ENCODE results near the gene JARID2.

Gene JARID2

DNA sequence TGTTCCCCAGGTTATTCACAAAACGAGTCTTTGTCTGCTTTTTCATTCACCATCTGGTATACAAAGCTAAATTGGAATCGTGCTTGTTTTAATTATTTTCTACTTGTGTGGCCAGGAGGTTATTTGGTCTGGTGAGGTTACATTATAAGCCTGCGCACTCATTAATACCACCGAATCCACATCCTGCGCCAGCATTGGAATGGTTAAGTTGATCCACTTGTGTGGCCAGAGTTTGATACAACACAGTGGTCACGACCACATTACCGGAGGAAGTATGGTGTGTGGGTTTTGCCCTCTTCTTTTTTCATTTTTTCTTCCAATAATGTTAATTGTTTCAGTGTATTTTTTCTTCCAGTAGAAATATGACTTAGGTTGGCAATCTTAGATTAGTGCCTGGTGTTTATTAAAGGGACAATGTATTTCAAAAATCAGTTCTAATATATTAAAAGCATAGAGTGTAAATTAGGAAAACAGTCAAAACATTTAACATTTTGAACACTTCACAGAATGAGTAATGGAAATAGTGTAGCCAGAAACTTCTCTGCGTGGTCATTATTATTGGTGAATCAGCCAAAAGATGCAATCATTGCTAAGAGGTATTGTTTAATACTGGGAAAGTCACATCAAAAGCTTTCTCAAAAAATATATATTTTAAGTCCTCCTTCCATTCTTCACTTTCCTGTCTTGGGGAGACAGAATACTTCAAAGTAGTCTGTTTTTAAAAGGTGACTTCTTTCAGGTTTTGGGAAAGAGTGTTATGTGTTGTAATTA is 84.5 kb downstream of the JARID2 start:
- no peak overlapping the region for H3K9ac ChIP-seq (ENCODE audit: low read depth, low read length)
- no peaks in the 10 kb centered on the region for H3K36me3 ChIP-seq (ENCODE audit: insufficient read depth, low read length)
- peaks cover 82% of the 10 kb centered on the region for H3K4me1 ChIP-seq (ENCODE audit: insufficient read depth, low read length)
- H3K9me3 ChIP-seq (ENCODE audit: control insufficient read depth, insufficient read depth, low read length) = no peaks in the 10 kb centered on the region

DNA sequence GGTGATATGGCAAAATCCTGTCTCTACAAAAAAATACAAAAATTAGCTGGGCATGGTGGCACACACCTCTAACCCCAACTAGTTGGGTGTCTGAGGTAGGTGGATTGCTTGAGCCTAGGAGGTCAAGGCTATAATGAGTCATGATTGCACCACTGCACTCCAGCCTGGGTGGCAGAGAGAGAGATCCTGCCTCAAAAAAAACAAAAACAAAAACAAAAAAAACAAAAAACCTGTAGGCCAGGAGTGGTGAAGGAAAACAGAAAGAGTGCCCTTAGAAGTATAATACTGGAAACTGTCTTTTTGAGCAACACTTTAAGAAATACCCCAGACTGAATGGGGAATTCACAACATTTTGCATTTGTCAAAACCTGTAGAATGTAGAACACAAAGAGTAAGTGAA is 85.3 kb downstream of the JARID2 start:
- Histone ChIP-seq H3K36me3 (ENCODE audit: insufficient read depth, low read length) (no peaks in the 10 kb centered on the region), H3K9me3 (ENCODE audit: control insufficient read depth, insufficient read depth, low read length) (no peaks in the 10 kb centered on the region), H3K9ac (ENCODE audit: low read depth, low read length) (no peak overlapping the region), H3K4me1 (ENCODE audit: insufficient read depth, low read length) (peaks cover 81% of the 10 kb centered on the region)

DNA sequence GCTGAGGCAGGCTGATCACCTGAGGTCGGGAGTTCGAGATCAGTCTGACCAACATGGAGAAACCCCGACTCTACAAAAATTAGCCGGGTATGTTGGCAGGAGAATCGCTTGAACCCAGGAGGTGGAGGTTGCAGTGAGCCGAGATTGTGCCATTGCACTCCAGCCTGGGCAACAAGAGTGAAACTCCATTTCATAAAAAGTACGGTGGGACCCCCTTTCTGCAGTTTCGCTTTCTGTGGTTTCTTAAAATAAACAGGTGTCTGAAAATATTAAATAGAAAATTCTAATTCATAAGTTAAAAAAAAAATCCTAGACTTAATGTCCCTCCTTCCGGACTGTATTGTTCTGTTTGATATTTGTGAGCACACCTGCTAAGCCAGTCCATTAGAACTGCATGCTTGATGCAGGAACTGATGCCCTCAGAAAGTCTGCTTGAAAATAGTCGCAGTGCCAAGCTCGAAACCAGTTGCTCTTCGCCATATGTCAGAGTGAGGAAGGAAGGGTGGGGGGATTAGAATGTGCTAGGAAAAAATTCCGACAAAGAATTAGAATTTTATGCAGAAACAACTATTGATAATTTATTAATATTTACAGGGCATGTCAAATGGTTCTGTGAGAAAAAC is 85.9 kb downstream of the JARID2 start:
- no peaks in the 10 kb centered on the region for H3K9me3 ChIP-seq (ENCODE audit: control insufficient read depth, insufficient read depth, low read length)
- H3K36me3 ChIP-seq (ENCODE audit: insufficient read depth, low read length) = no peaks in the 10 kb centered on the region
- H3K9ac ChIP-seq (ENCODE audit: low read depth, low read length) = no peak overlapping the region
- peaks cover 80% of the 10 kb centered on the region for H3K4me1 ChIP-seq (ENCODE audit: insufficient read depth, low read length)

DNA sequence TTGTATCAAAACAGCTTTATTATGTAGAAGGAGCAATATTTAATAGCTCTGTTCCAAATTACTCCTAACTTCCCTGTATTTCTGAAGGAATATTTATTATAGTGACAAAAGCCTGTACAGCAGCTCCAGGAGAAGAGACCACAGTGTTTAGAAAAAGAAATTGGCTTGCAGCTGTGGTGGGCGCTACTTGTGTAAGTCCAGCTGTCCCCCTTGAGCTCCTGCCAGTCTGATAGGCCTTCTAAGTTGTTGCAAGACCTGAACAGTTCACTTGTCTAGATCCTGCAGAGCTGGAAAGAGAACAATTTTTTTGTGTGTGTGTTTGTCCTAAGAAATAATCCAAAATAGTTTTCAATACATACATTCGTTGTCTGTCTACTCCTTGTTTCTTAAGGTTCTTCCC is 86.6 kb downstream of the JARID2 start:
- Histone ChIP-seq H3K9me3 (ENCODE audit: control insufficient read depth, insufficient read depth, low read length) (no peaks in the 10 kb centered on the region), H3K4me1 (ENCODE audit: insufficient read depth, low read length) (peaks cover 80% of the 10 kb centered on the region), H3K9ac (ENCODE audit: low read depth, low read length) (no peak overlapping the region), H3K36me3 (ENCODE audit: insufficient read depth, low read length) (peaks cover 2% of the 10 kb centered on the region; the same call in 1 of the 2 replicates)

DNA sequence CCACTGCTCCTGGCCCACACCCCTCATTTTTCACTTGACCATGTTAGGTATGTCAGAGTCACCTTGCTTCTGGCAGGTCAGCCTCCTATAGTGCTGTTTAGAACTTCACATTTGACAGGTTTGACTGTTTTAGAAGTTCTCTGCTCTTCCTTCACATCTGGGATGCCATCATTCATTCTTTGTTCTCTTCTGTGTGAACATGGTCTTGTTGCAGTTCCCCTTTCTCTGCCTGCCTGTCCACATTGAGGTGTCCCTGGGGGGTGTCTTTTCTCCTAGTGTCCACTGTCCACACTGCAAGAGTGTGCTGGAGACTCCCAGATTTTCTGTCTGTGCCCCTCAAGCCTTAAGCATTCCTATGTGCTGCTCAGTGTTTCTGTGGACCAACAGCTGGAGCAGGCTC is 89.5 kb downstream of the JARID2 start:
- H3K4me1 ChIP-seq (ENCODE audit: insufficient read depth, low read length) = peaks cover 72% of the 10 kb centered on the region

DNA sequence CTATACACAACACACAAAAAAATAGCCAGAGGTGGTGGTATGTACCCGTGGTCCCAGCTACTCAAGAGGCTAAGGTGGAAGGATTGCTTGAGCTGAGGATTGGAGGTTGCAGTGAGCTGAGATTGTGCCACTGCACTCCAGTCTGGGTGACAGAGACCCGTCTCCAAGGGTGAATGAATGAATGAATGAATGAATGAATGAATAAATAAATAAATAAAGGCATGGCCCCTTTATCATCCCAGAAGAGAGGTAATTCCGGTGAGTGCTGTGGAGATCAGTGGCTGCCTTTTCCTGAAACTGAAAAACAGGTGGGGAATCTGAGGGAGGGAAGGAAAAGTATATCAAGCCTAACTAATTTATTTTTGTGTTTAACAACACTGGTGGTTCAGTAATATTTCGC is 90.0 kb downstream of the JARID2 start:
- H3K36me3 ChIP-seq (ENCODE audit: insufficient read depth, low read length) = peaks cover 2% of the 10 kb centered on the region; the same call in 1 of the 2 replicates
- no peaks in the 10 kb centered on the region for H3K9me3 ChIP-seq (ENCODE audit: control insufficient read depth, insufficient read depth, low read length)
- peaks cover 73% of the 10 kb centered on the region for H3K4me1 ChIP-seq (ENCODE audit: insufficient read depth, low read length)
- H3K9ac ChIP-seq (ENCODE audit: low read depth, low read length) = no peak overlapping the region

More for the DNA sequence above, 89.5 kb downstream of the JARID2 start:
- Histone ChIP-seq H3K9me3 (ENCODE audit: control insufficient read depth, insufficient read depth, low read length) (no peaks in the 10 kb centered on the region), H3K36me3 (ENCODE audit: insufficient read depth, low read length) (peaks cover 2% of the 10 kb centered on the region; the same call in 1 of the 2 replicates), H3K9ac (ENCODE audit: low read depth, low read length) (no peak overlapping the region; the same call in 1 of the 2 replicates)

DNA sequence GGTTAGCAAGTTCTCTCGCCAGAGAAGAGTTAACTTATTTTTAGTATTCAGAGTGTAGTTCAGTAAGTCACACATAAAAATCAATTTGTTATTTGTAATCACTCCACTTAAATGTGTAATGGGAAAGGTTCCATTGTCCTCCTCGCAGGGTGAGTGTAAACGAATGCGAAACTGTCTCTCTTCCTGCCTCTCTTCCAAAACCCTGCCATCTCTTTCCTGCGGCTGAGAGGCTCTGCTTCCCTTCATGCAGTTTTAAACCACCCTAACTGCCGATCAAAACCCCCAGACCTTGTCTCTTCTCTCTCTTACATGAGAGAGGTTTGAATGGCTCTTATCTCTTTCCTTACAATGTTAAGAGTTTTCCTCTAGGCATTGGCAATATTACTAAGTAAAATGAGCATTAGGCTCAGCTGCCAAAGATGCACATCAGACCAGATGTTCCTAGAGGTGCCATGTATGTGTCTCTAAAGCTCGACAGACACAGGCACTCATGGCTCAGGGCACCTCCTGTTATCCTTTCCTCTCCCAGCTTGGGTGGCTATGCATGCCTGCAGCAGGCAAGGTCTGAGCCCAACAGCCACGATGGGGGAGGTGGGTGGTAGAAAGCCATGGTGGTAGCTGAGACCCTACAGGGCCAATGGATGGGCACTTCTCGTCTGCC is 91.2 kb downstream of the JARID2 start:
- Histone ChIP-seq H3K36me3 (ENCODE audit: insufficient read depth, low read length) (peaks cover 2% of the 10 kb centered on the region; the same call in 1 of the 2 replicates), H3K9ac (ENCODE audit: low read depth, low read length) (no peak overlapping the region), H3K4me1 (ENCODE audit: insufficient read depth, low read length) (peaks cover 80% of the 10 kb centered on the region), H3K9me3 (ENCODE audit: control insufficient read depth, insufficient read depth, low read length) (no peaks in the 10 kb centered on the region)

DNA sequence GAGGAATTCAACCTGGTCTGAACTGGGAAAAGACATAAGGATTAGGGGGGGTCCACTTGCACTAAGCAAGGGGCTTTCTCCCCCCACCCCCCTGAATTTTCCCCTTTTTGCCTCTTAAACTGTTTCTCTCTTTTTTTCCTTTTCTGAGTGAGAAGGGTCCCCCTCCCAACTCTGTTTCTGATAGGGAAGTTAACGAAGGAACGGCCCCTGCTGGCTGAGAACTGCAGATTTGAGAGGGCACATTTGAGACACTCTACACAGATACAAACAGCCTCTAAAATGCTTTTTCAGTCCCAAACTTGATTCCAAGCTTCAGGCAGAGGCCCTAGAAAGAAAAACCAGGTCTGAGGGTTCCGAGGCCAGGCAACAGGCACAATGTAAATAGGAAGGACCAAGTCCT is 91.7 kb downstream of the JARID2 start:
- Histone ChIP-seq H3K9me3 (ENCODE audit: control insufficient read depth, insufficient read depth, low read length) (no peaks in the 10 kb centered on the region), H3K4me1 (ENCODE audit: insufficient read depth, low read length) (peaks cover 81% of the 10 kb centered on the region), H3K36me3 (ENCODE audit: insufficient read depth, low read length) (peaks cover 2% of the 10 kb centered on the region; the same call in 1 of the 2 replicates), H3K9ac (ENCODE audit: low read depth, low read length) (no peak overlapping the region)

DNA sequence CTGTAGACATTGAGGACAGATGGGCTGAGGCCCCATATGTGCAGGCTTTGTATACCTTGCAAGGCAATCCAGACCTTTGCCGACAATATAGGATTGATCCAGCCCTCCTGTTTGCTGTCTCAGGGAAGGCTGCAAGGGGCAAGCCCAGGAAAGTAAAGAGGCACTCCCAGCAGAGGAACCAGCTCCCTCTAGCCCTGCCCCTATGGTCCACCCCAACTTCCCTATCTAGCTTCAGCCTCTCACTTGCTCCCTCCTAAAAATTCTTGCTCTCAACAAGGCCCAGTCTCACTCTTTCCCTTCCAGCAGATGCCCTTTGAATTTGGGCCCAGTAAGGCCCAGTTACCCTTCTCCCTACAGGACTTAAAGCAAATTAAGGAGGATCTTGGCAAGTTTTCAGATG is 92.6 kb downstream of the JARID2 start:
- Histone ChIP-seq H3K9me3 (ENCODE audit: control insufficient read depth, insufficient read depth, low read length) (no peaks in the 10 kb centered on the region), H3K9ac (ENCODE audit: low read depth, low read length) (no peak overlapping the region), H3K4me1 (ENCODE audit: insufficient read depth, low read length) (peaks cover 80% of the 10 kb centered on the region)

DNA sequence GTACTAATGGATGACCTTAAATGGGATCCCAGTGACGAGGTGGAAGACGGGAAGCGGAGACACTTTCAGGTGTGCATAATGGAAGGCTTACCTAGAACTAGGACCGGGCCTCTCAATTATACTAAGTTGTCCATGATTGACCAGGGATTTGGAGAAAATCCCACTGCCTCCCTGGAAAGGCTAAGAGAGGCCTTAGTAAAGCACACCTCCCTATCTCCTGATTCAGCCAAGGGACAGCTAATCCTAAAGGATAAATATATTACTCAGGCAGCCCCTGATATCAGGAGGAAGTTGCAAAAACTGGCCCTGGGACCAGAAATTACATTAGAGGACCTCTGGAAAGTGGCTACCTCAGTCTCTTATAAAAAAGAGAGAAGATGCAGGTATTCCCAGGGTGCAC is 93.2 kb downstream of the JARID2 start:
- peaks cover 79% of the 10 kb centered on the region for H3K4me1 ChIP-seq (ENCODE audit: insufficient read depth, low read length)

More for the DNA sequence above, 92.6 kb downstream of the JARID2 start:
- peaks cover 2% of the 10 kb centered on the region; the same call in 1 of the 2 replicates for H3K36me3 ChIP-seq (ENCODE audit: insufficient read depth, low read length)

DNA sequence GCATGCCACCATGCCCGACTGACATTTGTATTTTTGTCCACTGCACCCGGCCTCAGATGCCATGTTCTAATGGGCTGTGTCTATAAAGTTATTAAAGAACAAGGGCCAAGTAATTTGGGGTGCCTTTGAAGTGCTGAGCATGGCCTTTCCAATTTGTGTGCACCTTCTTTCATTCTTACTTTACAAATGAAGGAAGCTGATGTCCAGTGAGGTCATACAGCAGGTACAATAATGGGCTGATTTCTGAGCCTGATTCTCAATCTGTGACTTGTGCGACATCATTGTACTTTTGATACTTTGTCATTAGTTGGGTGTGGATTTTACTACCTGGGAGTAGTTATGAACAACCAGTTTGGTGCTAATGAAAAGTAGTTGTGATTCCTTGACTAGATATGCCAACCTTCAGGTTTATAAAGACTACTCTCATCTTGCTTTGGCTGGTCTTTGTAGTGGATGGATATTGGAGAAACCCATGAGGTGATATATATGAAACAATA is 94.3 kb downstream of the JARID2 start:
- Histone ChIP-seq H3K36me3 (ENCODE audit: insufficient read depth, low read length) (peaks cover 2% of the 10 kb centered on the region; the same call in 1 of the 2 replicates), H3K9ac (ENCODE audit: low read depth, low read length) (no peak overlapping the region), H3K4me1 (ENCODE audit: insufficient read depth, low read length) (peaks cover 73% of the 10 kb centered on the region), H3K9me3 (ENCODE audit: control insufficient read depth, insufficient read depth, low read length) (no peaks in the 10 kb centered on the region)

More for the DNA sequence above, 93.2 kb downstream of the JARID2 start:
- Histone ChIP-seq H3K9ac (ENCODE audit: low read depth, low read length) (no peak overlapping the region), H3K36me3 (ENCODE audit: insufficient read depth, low read length) (peaks cover 2% of the 10 kb centered on the region; the same call in 1 of the 2 replicates), H3K9me3 (ENCODE audit: control insufficient read depth, insufficient read depth, low read length) (no peaks in the 10 kb centered on the region)

DNA sequence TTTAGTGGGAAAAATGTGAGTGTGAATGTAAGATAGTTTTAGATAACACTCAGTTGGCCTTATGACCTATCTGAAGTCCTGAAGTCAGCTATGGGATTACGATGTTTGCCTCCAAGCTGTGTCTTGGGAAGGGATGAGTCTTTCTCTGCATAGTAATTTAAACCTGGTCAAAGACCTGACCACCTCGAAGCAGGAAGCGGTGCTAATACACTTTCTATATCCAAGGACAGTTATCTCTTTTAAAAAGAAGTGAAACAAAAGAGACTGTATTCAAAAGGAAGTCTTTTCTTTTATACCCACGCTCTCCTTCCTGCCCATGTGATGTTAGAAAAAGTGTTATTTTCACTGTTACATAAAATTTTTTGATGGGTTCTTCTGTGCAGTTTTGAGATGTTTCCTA is 94.9 kb downstream of the JARID2 start:
- H3K36me3 ChIP-seq (ENCODE audit: insufficient read depth, low read length) = peaks cover 2% of the 10 kb centered on the region; the same call in 1 of the 2 replicates
- peaks cover 66% of the 10 kb centered on the region for H3K4me1 ChIP-seq (ENCODE audit: insufficient read depth, low read length)
- no peaks in the 10 kb centered on the region for H3K9me3 ChIP-seq (ENCODE audit: control insufficient read depth, insufficient read depth, low read length)
- H3K9ac ChIP-seq (ENCODE audit: low read depth, low read length) = no peak overlapping the region

DNA sequence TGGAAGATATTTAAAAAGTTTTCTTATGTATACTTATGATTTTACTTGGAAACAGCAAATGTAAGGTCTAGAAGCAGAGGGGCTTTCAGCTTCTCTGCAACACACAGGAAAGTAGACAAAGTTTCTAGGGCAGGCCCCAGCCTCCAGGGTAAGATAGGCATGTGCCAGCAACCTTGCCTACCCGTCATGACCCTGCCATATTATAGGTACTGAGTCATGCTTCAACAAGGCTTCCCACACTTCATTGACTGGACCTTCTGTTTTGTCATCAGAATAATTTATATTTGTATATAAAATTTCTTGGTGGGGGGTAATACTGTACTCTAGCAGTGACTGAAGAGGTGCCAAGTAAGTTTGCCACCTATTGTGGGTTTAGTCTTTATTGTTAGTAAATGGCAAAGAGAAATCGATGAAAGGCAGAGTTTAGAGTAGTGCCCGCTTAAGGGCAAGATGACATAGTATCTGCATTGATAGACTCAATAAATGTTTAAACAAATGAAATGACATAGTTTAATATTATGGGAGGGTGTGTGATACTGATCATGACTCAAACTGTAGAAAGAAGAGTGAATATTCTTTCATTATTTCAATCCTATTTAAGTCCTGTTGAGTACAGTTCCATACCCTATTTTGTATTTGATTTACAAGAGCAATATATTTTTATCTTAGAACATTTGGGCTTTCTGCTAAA is 95.6 kb downstream of the JARID2 start:
- no peaks in the 10 kb centered on the region for H3K9me3 ChIP-seq (ENCODE audit: control insufficient read depth, insufficient read depth, low read length)
- no peak overlapping the region for H3K9ac ChIP-seq (ENCODE audit: low read depth, low read length)
- H3K36me3 ChIP-seq (ENCODE audit: insufficient read depth, low read length) = peaks cover 2% of the 10 kb centered on the region; the same call in 1 of the 2 replicates
- peaks cover 61% of the 10 kb centered on the region for H3K4me1 ChIP-seq (ENCODE audit: insufficient read depth, low read length)

DNA sequence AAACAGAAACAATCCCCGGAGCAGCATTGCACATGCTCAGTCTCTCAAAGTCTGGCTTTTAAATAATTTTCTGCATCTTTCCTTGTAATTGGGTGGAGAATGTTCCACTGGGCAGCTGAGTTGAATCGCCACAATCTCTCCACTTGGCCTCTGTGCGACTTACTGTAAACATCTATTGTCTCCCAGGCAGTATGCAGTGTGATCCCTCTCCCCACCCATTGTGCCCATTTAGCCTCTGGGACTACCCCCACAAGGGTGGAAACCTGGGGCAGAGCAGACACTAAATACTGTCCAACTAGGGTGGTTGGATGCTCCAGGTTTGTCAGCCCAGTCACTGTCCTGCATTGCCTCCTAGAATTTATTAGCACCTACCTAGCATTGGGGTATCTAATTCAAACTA is 96.2 kb downstream of the JARID2 start:
- Histone ChIP-seq H3K9me3 (ENCODE audit: control insufficient read depth, insufficient read depth, low read length) (no peaks in the 10 kb centered on the region), H3K9ac (ENCODE audit: low read depth, low read length) (no peak overlapping the region), H3K36me3 (ENCODE audit: insufficient read depth, low read length) (no peaks in the 10 kb centered on the region), H3K4me1 (ENCODE audit: insufficient read depth, low read length) (peaks cover 55% of the 10 kb centered on the region)

Data from ES-I3 (cell line).